Measurements from ENCODE around the gene HBS1L.

GRCh38 chr6:134951494-134952263, 102.9 kb downstream of the HBS1L start:
- TF ChIP-seq CTCF (IDR thresholded peaks at IDR 0.05; ENCODE audit: poor library complexity) (no peak), EZH2phosphoT487 (IDR thresholded peaks at IDR 0.05; ENCODE audit: low read depth, severe bottlenecking, unreplicated experiment) (no peak), EZH2 (IDR thresholded peaks at IDR 0.05; ENCODE audit: borderline replicate concordance) (no peak)

All from hepatocyte (in vitro differentiated cells).